ENCODE measurements around the gene PFN1. TPM values are rescaled to one million over a fixed set of nuclear protein-coding genes. Genes with fewer than 3 reads are reported as not detected.

PFN1 gene
- polyA plus RNA-seq, 4 donors, result 336 to 541 (median 424) TPM

DNA sequence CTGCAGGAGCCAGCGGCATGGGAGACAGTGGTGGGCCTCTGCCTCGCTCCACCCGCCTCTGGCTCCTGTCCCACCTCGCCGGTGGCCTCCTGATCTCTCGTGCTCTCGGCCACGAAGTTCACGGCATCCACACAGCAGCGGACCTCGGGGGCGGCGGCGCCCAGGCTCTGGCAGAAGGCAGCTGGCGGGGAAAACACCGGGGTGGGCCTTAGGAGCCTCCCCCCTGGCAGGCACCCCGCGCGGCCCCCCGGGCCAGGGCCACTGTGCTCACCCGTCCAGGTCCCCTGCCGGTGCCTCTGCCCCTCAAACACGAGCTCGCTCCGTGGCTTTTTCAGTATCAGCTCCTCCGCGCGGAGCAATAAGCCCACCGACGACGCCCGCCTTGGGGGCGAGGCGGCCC is 49.4 kb downstream of the PFN1 start:
- no peak for DNase-seq (ENCODE audit: low read depth in 4 of 4, low spot score in 2 of 4)

GRCh38 chr17:4898351-4898750 is 50.0 kb downstream of the PFN1 start:
- no peak for DNase-seq (ENCODE audit: low read depth in 4 of 4, low spot score in 2 of 4)

DNA sequence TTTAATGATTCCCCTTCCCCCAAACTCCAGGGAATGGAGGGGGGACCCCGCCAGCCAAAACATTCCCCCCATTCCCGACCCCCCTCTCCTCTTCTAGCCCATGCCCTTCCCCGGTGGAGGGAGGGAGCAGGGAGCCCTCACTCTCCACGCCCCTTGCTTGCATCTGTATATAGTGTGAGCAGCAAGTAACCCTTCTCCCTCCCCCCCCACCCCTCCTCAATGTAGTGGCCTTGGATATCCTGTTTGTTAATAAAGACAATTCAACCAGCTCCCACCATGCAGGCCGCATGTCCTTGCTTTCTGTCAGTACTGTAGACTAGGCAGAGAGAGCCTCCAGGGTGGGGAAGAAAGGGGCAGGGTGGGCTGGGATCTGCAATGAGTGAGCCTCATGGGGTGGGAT is 50.5 kb downstream of the PFN1 start:
- DNase-seq (ENCODE audit: low read depth in 4 of 4, low spot score in 2 of 4), result no peak

- no peak for DNase-seq (ENCODE audit: low read depth in 4 of 4, low spot score in 2 of 4)
These were observed 51.1 kb downstream of the PFN1 start for GRCh38 chr17:4897198-4897687.

DNA sequence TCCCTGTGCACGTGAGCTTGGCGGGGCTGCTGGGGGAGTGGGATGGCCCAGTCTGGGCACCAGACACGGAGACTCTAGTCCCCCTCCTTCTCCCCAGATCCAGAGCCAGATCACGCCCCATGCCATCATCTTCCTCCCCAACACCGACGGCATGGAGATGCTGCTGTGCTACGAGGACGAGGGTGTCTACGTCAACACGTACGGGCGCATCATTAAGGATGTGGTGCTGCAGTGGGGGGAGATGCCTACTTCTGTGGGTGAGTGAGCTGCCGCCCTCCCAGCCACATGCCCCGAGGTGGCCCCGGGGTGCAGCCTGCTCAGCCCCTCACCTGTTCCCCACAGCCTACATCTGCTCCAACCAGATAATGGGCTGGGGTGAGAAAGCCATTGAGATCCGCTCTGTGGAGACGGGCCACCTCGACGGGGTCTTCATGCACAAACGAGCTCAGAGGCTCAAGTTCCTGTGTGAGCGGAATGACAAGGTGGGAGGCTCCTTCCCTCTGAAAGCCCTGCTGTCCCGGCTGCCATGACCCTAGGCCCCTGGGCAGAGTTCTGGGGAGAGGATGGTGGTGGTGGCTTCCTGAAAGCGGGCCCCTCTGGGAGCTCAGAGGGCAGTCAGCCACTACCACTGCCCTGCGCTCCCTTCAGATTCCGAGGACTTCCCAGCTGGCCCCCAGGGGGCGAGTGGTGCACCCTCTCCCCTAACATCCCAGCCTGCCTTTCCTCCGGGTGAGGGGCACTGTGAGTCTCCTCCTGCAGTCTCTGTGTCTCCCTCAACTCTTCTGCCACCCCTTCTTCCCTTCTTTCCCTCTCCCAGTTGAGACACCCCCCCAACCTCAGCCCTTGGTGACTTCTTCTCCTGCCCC is 51.8 kb downstream of the PFN1 start:
- no peak for DNase-seq (ENCODE audit: low read depth in 4 of 4, low spot score in 2 of 4)

GRCh38 chr17:4895657-4896331 is 52.5 kb downstream of the PFN1 start:
- no peak for DNase-seq (ENCODE audit: low read depth in 4 of 4, low spot score in 2 of 4)

Other genes with a start within 250 kb of the PFN1 start
- 10 to 100 TPM; 36.9 to 62.4 (median 49.9) TPM for gene PELP1, start 244.4 kb downstream of the PFN1 start, polyA plus RNA-seq (ENCODE audit: insufficient read length in 4 of 4)
- gene ARRB2, start 237.9 kb downstream of the PFN1 start, polyA plus RNA-seq (ENCODE audit: insufficient read length in 4 of 4), result 10 to 100 TPM; 25.4 to 41.7 (median 37.0) TPM
- 10 to 100 TPM; 26.8 to 30.4 (median 28.4) TPM for gene MED11, start 217.1 kb downstream of the PFN1 start, polyA plus RNA-seq (ENCODE audit: insufficient read length in 4 of 4)
- gene ZMYND15, start 208.7 kb downstream of the PFN1 start, polyA plus RNA-seq (ENCODE audit: insufficient read length in 4 of 4), result under 1 TPM; 0.32 to 0.95 (median 0.54) TPM
- gene CXCL16, start 208.6 kb downstream of the PFN1 start, polyA plus RNA-seq (ENCODE audit: insufficient read length in 4 of 4), result 10 to 100 TPM; 11.3 to 14.1 (median 12.2) TPM
- 1 to 10 TPM; 1.5 to 2.8 (median 2.1) TPM for gene TM4SF5, start 176.6 kb downstream of the PFN1 start, polyA plus RNA-seq (ENCODE audit: insufficient read length in 4 of 4)
- under 1 TPM; 0.42 to 0.74 (median 0.65) TPM for gene VMO1, start 162.2 kb downstream of the PFN1 start, polyA plus RNA-seq (ENCODE audit: insufficient read length in 4 of 4)
- 10 to 100 TPM in 1 of 4 donors, 1 to 10 TPM in 3; 5.7 to 11.5 (median 8.4) TPM for gene GLTPD2, start 159.6 kb downstream of the PFN1 start, polyA plus RNA-seq (ENCODE audit: insufficient read length in 4 of 4)
- gene PSMB6, start 152.4 kb downstream of the PFN1 start, polyA plus RNA-seq (ENCODE audit: insufficient read length in 4 of 4), result 100 to 1,000 TPM; 112 to 159 (median 133) TPM
- 10 to 100 TPM; 30.5 to 52.9 (median 43.5) TPM for gene PLD2, start 141.4 kb downstream of the PFN1 start, polyA plus RNA-seq (ENCODE audit: insufficient read length in 4 of 4)
- gene MINK1, start 115.2 kb downstream of the PFN1 start, polyA plus RNA-seq (ENCODE audit: insufficient read length in 4 of 4), result 10 to 100 TPM; 43.0 to 71.4 (median 57.4) TPM
- 1 to 10 TPM; 1.2 to 2.4 (median 1.7) TPM for gene C17orf107, start 49.0 kb downstream of the PFN1 start, polyA plus RNA-seq (ENCODE audit: insufficient read length in 4 of 4)
- gene CHRNE, start 45.4 kb downstream of the PFN1 start, polyA plus RNA-seq (ENCODE audit: insufficient read length in 4 of 4), result 1 to 10 TPM; 1.3 to 2.4 (median 1.7) TPM
- 1 to 10 TPM; 1.4 to 3.1 (median 2.4) TPM for gene GP1BA, start 16.3 kb downstream of the PFN1 start, polyA plus RNA-seq (ENCODE audit: insufficient read length in 4 of 4)
- gene SLC25A11, start 8.5 kb downstream of the PFN1 start, polyA plus RNA-seq (ENCODE audit: insufficient read length in 4 of 4), result 10 to 100 TPM; 71.0 to 94.7 (median 83.0) TPM
- gene RNF167, start 8.3 kb downstream of the PFN1 start, polyA plus RNA-seq (ENCODE audit: insufficient read length in 4 of 4), result 100 to 1,000 TPM; 129 to 142 (median 134) TPM
- 10 to 100 TPM; 17.7 to 35.0 (median 26.8) TPM for gene ENO3, start 2.6 kb upstream of the PFN1 start, polyA plus RNA-seq (ENCODE audit: insufficient read length in 4 of 4)
- 100 to 1,000 TPM in 3 of 4 donors, 10 to 100 TPM in 1; 97.2 to 111 (median 106) TPM for gene SPAG7, start 19.3 kb upstream of the PFN1 start, polyA plus RNA-seq (ENCODE audit: insufficient read length in 4 of 4)
- gene CAMTA2, start 39.1 kb upstream of the PFN1 start, polyA plus RNA-seq (ENCODE audit: insufficient read length in 4 of 4), result 10 to 100 TPM; 22.7 to 38.4 (median 27.9) TPM
- 1 to 10 TPM; 6.4 to 9.9 (median 8.5) TPM for gene INCA1, start 49.0 kb upstream of the PFN1 start, polyA plus RNA-seq (ENCODE audit: insufficient read length in 4 of 4)
- gene KIF1C, start 49.4 kb upstream of the PFN1 start, polyA plus RNA-seq (ENCODE audit: insufficient read length in 4 of 4), result 10 to 100 TPM; 77.1 to 93.7 (median 87.7) TPM
- gene SLC52A1, start 86.9 kb upstream of the PFN1 start, polyA plus RNA-seq (ENCODE audit: insufficient read length in 4 of 4), result under 1 TPM; 0.21 to 0.51 (median 0.36) TPM
- gene ZFP3, start 129.9 kb upstream of the PFN1 start, polyA plus RNA-seq (ENCODE audit: insufficient read length in 4 of 4), result 10 to 100 TPM; 11.9 to 15.7 (median 14.4) TPM
- gene ZNF232, start 163.3 kb upstream of the PFN1 start, polyA plus RNA-seq (ENCODE audit: insufficient read length in 4 of 4), result 10 to 100 TPM; 19.1 to 53.1 (median 21.7) TPM
- gene USP6, start 167.5 kb upstream of the PFN1 start, polyA plus RNA-seq (ENCODE audit: insufficient read length in 4 of 4), result 10 to 100 TPM in 1 of 4 donors, 1 to 10 TPM in 3; 2.2 to 20.1 (median 3.6) TPM
- gene ZNF594, start 243.3 kb upstream of the PFN1 start, polyA plus RNA-seq (ENCODE audit: insufficient read length in 4 of 4), result 10 to 100 TPM; 16.6 to 28.9 (median 22.7) TPM